ENCODE measurements around the gene DYNC1I2. TPM values are rescaled to one million over a fixed set of nuclear protein-coding genes. Genes with fewer than 3 reads are reported as not detected.

DYNC1I2 gene
- polyA plus RNA-seq, 1 of the 3 experiments (the other 2 are of a cell fraction), result 99.7 TPM

DNA sequence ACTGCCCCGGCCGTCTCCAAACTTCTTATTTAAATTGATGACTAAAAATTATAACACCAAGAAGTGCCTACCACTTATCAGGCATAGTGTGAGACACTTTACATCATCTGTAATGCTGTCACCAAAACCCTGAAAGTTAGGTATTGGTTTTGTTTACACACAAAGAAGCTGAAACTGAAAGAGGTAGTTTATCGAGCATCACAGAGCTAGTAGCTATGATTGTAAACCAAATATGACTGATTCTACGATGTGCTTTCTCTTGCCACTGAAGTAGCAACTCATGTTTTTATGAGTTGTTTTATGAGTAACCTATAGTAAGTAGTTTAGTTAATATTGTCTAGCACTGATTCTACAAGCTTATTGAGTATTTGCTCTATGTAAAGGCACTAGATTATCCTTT is 31.5 kb downstream of the DYNC1I2 start (continued):
- TF ChIP-seq USF1 (IDR thresholded peaks at IDR 0.05; ENCODE audit: borderline replicate concordance, low read depth) (no peak), CHD2 (IDR thresholded peaks at IDR 0.05; ENCODE audit: low read length, partially characterized antibody) (no peak), MEF2A (IDR thresholded peaks at IDR 0.05; ENCODE audit: borderline replicate concordance, low read depth) (no peak), NRF1 (IDR thresholded peaks at IDR 0.05; ENCODE audit: low read depth, low read length) (no peak), RCOR1 (IDR thresholded peaks at IDR 0.05; ENCODE audit: low read length) (no peak), EZH2phosphoT487 (IDR thresholded peaks at IDR 0.05; ENCODE audit: borderline replicate concordance, low read depth) (no peak)
- TF ChIP-seq, protein P1, sequence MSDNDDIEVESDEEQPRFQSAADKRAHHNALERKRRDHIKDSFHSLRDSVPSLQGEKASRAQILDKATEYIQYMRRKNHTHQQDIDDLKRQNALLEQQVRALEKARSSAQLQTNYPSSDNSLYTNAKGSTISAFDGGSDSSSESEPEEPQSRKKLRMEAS (IDR thresholded peaks at IDR 0.05; ENCODE audit: low read depth), result no peak

GRCh38 chr2:171719660-171720059 is 32.4 kb downstream of the DYNC1I2 start:
- POLR2A ChIA-PET, result no interaction called here
- Histone ChIP-seq H3K79me2 (ENCODE audit: insufficient read depth) (peaks cover 49% of the 10 kb centered on the region), H3K9ac (no peak overlapping the region), H3K36me3 (replicated peaks in 1 of 2; ENCODE audit: control insufficient read depth in 1 of 2, insufficient read depth in 2 of 2, low read length in 1 of 2) (peaks cover 57 to 81% of the 10 kb centered on the region in 2 experiments), H3K4me1 (ENCODE audit: control insufficient read depth in 1 of 2, insufficient read depth in 2 of 2, low read depth in 1 of 2, low read length in 1 of 2) (peaks cover 10 to 34% of the 10 kb centered on the region in 2 experiments; a peak in 3 of 4 replicates), H3K27me3 (ENCODE audit: insufficient read depth) (no peaks in the 10 kb centered on the region), H4K20me1 (ENCODE audit: insufficient read depth) (no peaks in the 10 kb centered on the region), H3K9me3 (no peaks in the 10 kb centered on the region), H3K27ac (ENCODE audit: low read depth in 2 of 2, low read length in 1 of 2) (no peak overlapping the region), H3F3A (replicated peaks; ENCODE audit: insufficient read depth) (peaks cover 3% of the 10 kb centered on the region), H2AFZ (ENCODE audit: low read depth) (no peak overlapping the region), H3K4me3 (ENCODE audit: low read depth in 2 of 2, low read length in 1 of 2) (no peak overlapping the region), H3K4me2 (no peak overlapping the region), H3K9me2 (no peaks in the 10 kb centered on the region)
- WGBS (ENCODE audit: low lambda C conversion rate), result 94% methylated on average over 3 of the region's 3 CpGs
- TF ChIP-seq JUND (IDR thresholded peaks at IDR 0.05), result no peak
- no peak for TF ChIP-seq YY1 (IDR thresholded peaks at IDR 0.05; ENCODE audit: low read depth)
- TF ChIP-seq SIN3A (IDR thresholded peaks at IDR 0.05; ENCODE audit: borderline replicate concordance, low read depth, low read length), result no peak
- no peak for TF ChIP-seq EZH2phosphoT487 (IDR thresholded peaks at IDR 0.05; ENCODE audit: borderline replicate concordance, low read depth)
- TF ChIP-seq USF2 (IDR thresholded peaks at IDR 0.05; ENCODE audit: borderline replicate concordance, low read depth, low read length), result no peak
- no peak for TF ChIP-seq SMC3 (IDR thresholded peaks at IDR 0.05; ENCODE audit: low read depth, low read length)
- no peak for TF ChIP-seq RCOR1 (IDR thresholded peaks at IDR 0.05; ENCODE audit: low read length)
- TF ChIP-seq GABPA (IDR thresholded peaks at IDR 0.05; ENCODE audit: low read depth), result no peak
- no peak for TF ChIP-seq FOXM1 (IDR thresholded peaks at IDR 0.05; ENCODE audit: low read depth)
- TF ChIP-seq RFX5 (IDR thresholded peaks at IDR 0.05; ENCODE audit: low read length), result no peak
- no peak for TF ChIP-seq ELF1 (IDR thresholded peaks at IDR 0.05)
- no peak for TF ChIP-seq TEAD4 (IDR thresholded peaks at IDR 0.05; ENCODE audit: borderline replicate concordance, insufficient read depth)
- no peak for TF ChIP-seq NFIC (IDR thresholded peaks at IDR 0.05; ENCODE audit: borderline replicate concordance)
- CTCF ChIA-PET, result interaction anchor here (0.8 kb wide), 1 partner anchor 14 kb away, joined by 3 read pairs; no protein-coding TSS in a partner anchor
- no peak for DNase-seq

Measured in SK-N-SH (cell line).